Peyer's patch (tissue), 4 donors: ENCODE results near the gene ARMH1. TPM values are rescaled to one million over a fixed set of nuclear protein-coding genes. Genes with fewer than 3 reads are reported as not detected.
"Not testable (repeated sequence)": the region's sequence is repeated elsewhere in the genome, so short reads cannot be mapped to it uniquely, and the experiment has no call there.

ENCODE experiments used
- DNase-seq, 3 donors: peaks; one replicate each; pipeline ENCODE4 v3.0.0-alpha.2; 2017 to 2019
- H3K27ac ChIP-seq, 4 donors: fragments of 200-600 bp; sonication (generic); one replicate each; pipeline ENCODE4 v1.5.1; 2016 to 2019
- H3K27me3 ChIP-seq, 2 donors: fragments of 200-600 bp; sonication (generic); one replicate each; pipeline ENCODE4 v1.5.1; 2019
- H3K36me3 ChIP-seq, 3 donors: fragments of 200-600 bp; sonication (generic); one replicate each; pipeline ENCODE4 v1.5.1; 2016 to 2019
- H3K4me1 ChIP-seq, 4 donors: fragments of 200-600 bp; sonication (generic); one replicate each; pipeline ENCODE4 v1.5.1; 2016 to 2019
- H3K4me3 ChIP-seq, 4 donors: fragments of 200-600 bp; sonication (generic); 1 replicate in 3 of 4; 2 replicates in 1 of 4; pipeline ENCODE4 v1.5.1; 2016 to 2019; ENCODE audit warnings: mild to moderate bottlenecking in 1 of 4
- H3K9me3 ChIP-seq, 4 donors: fragments of 200-600 bp; sonication (generic); one replicate each; pipeline ENCODE4 v1.5.1; 2016 to 2019; ENCODE audit warnings: mild to moderate bottlenecking in 1 of 4
- POLR2A ChIP-seq, 2 donors: fragments of 450-650 bp; IDR thresholded peaks; one replicate each; pipeline ENCODE4 v1.5.1; 2017; ENCODE audit warnings: antibody characterized with exemption in 2 of 2, mild to moderate bottlenecking in 2 of 2, moderate library complexity in 2 of 2
- small RNA-seq, 2 donors: library from RNA; depleted of rRNA; stranded (forward); fragments of <200 nt; gene quantifications; one replicate each; pipeline ENCODE3, GENCODE V24; 2016
- total RNA-seq, 4 donors: library from RNA; depleted of rRNA; stranded (reverse); fragments of >200 nt; gene quantifications; one replicate each; pipeline ENCODE4 v1.1.0, GENCODE V29; 2016
- TF ChIP-seq, protein P1 (sequence below), 6 experiments: fragments of 450-650 bp in 4 of 6; fragments of 200-600 bp in 2 of 6; sonication (generic) in 1 of 6; IDR thresholded peaks; one replicate each; pipeline ENCODE4 v1.5.1; 2017 to 2019; ENCODE audit warnings: antibody characterized with exemption in 6 of 6, mild to moderate bottlenecking in 3 of 6, moderate library complexity in 1 of 6

Gene ARMH1
- total RNA-seq, 4 donors from 2014 or later: 3.7 to 7.7 (median 4.8) TPM

GRCh38 chr1:44759077-44759476 lies 84.6 kb downstream of the ARMH1 start:
- H3K36me3 ChIP-seq: no peaks in the 10 kb centered on the region
- peaks cover 0 to 9% (median 1%) of the 10 kb centered on the region in 4 donors for H3K4me1 ChIP-seq
- no peak for DNase-seq
- H3K4me3 ChIP-seq: no peak overlapping the region
- no peaks in the 10 kb centered on the region for H3K27me3 ChIP-seq
- TF ChIP-seq, protein P1, sequence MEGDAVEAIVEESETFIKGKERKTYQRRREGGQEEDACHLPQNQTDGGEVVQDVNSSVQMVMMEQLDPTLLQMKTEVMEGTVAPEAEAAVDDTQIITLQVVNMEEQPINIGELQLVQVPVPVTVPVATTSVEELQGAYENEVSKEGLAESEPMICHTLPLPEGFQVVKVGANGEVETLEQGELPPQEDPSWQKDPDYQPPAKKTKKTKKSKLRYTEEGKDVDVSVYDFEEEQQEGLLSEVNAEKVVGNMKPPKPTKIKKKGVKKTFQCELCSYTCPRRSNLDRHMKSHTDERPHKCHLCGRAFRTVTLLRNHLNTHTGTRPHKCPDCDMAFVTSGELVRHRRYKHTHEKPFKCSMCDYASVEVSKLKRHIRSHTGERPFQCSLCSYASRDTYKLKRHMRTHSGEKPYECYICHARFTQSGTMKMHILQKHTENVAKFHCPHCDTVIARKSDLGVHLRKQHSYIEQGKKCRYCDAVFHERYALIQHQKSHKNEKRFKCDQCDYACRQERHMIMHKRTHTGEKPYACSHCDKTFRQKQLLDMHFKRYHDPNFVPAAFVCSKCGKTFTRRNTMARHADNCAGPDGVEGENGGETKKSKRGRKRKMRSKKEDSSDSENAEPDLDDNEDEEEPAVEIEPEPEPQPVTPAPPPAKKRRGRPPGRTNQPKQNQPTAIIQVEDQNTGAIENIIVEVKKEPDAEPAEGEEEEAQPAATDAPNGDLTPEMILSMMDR (IDR thresholded peaks at IDR 0.05): no peak
- TF ChIP-seq POLR2A (IDR thresholded peaks at IDR 0.05): no peak
- no peak overlapping the region for H3K27ac ChIP-seq
- no peaks in the 10 kb centered on the region for H3K9me3 ChIP-seq

DNA sequence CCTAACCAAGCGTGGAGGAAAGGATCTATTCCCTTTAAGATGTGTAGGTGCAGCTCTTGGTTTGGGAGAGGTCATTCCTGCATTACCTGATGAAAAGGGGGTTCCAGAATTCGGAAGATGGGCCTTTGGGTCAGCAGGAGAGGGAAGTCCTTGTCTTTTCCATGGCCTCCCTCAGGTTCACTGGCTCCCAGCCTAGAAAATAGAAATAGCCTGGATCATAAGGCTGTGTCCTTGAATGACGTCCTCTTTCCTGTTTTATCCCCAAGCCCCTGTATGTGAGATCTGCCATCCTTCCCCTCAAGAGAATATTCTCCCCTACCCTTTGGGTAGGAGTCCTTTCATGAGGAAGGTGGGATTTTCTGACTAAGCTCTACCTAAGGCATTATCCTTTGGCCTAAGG lies 86.4 kb downstream of the ARMH1 start:
- H3K4me1 ChIP-seq: peaks cover 0 to 9% (median 1%) of the 10 kb centered on the region in 4 donors
- no peak overlapping the region for H3K27ac ChIP-seq
- TF ChIP-seq POLR2A (IDR thresholded peaks at IDR 0.05): no peak
- TF ChIP-seq, protein P1 (IDR thresholded peaks at IDR 0.05): no peak
- H3K9me3 ChIP-seq: no peaks in the 10 kb centered on the region
- DNase-seq: no peak
- no peaks in the 10 kb centered on the region for H3K36me3 ChIP-seq
- no peak overlapping the region for H3K4me3 ChIP-seq
- no peaks in the 10 kb centered on the region for H3K27me3 ChIP-seq

- not testable (repeated sequence) for DNase-seq
Measured at GRCh38 chr1:44766421-44766820, 91.9 kb downstream of the ARMH1 start.

More at GRCh38 chr1:44766421-44766820, 91.9 kb downstream of the ARMH1 start:
- H3K4me3 ChIP-seq, H3K27me3 ChIP-seq, H3K36me3 ChIP-seq, H3K27ac ChIP-seq, H3K9me3 ChIP-seq, H3K4me1 ChIP-seq: not testable (repeated sequence)

Small RNA genes lying within 50 kb of the gene (small RNA-seq; reads per million reads assigned to genes)
- gene RNU5D-1 (1.3 to 3.1 reads per million in 2 donors), gene RNU5F-1 (1.00 to 1.4 reads per million in 2 donors)

Other genes with a start within 250 kb of the ARMH1 start
- gene TMEM53, start 233 bp upstream of the ARMH1 start, total RNA-seq: 10 to 100 TPM in 3 of 4 donors, not detected in 1; 23.1 to 30.8 (median 26.5) TPM
- gene RNU5D-1, start 56.5 kb downstream of the ARMH1 start, total RNA-seq: not detected
- gene KIF2C, start 65.1 kb downstream of the ARMH1 start, total RNA-seq: 1 to 10 TPM; 2.5 to 8.3 (median 3.5) TPM
- 1,000 to 10,000 TPM in 1 of 4 donors, 100 to 1,000 TPM in 3; 456 to 1,875 (median 819) TPM for gene RPS8, start 100.8 kb downstream of the ARMH1 start, total RNA-seq
- 10 to 100 TPM in 3 of 4 donors, 1 to 10 TPM in 1; 5.0 to 59.8 (median 28.6) TPM for gene BEST4, start 113.5 kb downstream of the ARMH1 start, total RNA-seq
- 10 to 100 TPM in 3 of 4 donors, 1 to 10 TPM in 1; 7.7 to 28.1 (median 23.5) TPM for gene PLK3, start 125.7 kb downstream of the ARMH1 start, total RNA-seq
- gene DYNLT4, start 132.6 kb downstream of the ARMH1 start, total RNA-seq: 1 to 10 TPM in 1 of 4 donors, not detected in 3; 3.5 TPM
- 1 to 10 TPM; 2.6 to 7.4 (median 3.5) TPM for gene BTBD19, start 133.8 kb downstream of the ARMH1 start, total RNA-seq
- 1 to 10 TPM in 2 of 4 donors, under 1 TPM in 2; 0.27 to 2.5 (median 0.79) TPM for gene PTCH2, start 168.5 kb downstream of the ARMH1 start, total RNA-seq